ENCODE results near the gene PTPRE.
"Not testable (repeated sequence)": the region's sequence is repeated elsewhere in the genome, so short reads cannot be mapped to it uniquely, and the experiment has no call there.

PTPRE gene

GRCh38 chr10:127989481-127990012 lies 82.6 kb downstream of the PTPRE start:
- H3K27me3 ChIP-seq (ENCODE audit: insufficient read depth, insufficient read length), result no peaks in the 10 kb centered on the region
- TF ChIP-seq ZNF274 (IDR thresholded peaks at IDR 0.05; ENCODE audit: low read depth, low read length) (no peak), SUZ12 (IDR thresholded peaks at IDR 0.05; ENCODE audit: extremely low read depth, insufficient read depth, insufficient read length) (no peak), YY1 (IDR thresholded peaks at IDR 0.05; ENCODE audit: insufficient read depth, insufficient read length) (no peak)
- H3K4me1 ChIP-seq (ENCODE audit: insufficient read depth, insufficient read length), result no peaks in the 10 kb centered on the region
- H3K9ac ChIP-seq (ENCODE audit: insufficient read length, low read depth), result no peak overlapping the region
- no peaks in the 10 kb centered on the region for H3K36me3 ChIP-seq (ENCODE audit: insufficient read depth, insufficient read length, low read length)
- no peak for DNase-seq (ENCODE audit: low read depth, low spot score)
- no peak overlapping the region for H3K4me3 ChIP-seq (ENCODE audit: insufficient read length, low read depth)
- no peaks in the 10 kb centered on the region for H3K9me3 ChIP-seq (ENCODE audit: insufficient read depth, low read length)

- not testable (repeated sequence) for H3K9me3 ChIP-seq (ENCODE audit: insufficient read depth, low read length); H3K27me3 ChIP-seq (ENCODE audit: insufficient read depth, insufficient read length); H3K36me3 ChIP-seq (ENCODE audit: insufficient read depth, insufficient read length, low read length); H3K4me1 ChIP-seq (ENCODE audit: insufficient read depth, insufficient read length); H3K4me3 ChIP-seq (ENCODE audit: insufficient read length, low read depth); DNase-seq (ENCODE audit: low read depth, low spot score); H3K9ac ChIP-seq (ENCODE audit: insufficient read length, low read depth)
Observed at GRCh38 chr10:127990132-127990788, 83.4 kb downstream of the PTPRE start.

- H3K4me3 ChIP-seq (ENCODE audit: insufficient read length, low read depth), result no peak overlapping the region
- H3K9ac ChIP-seq (ENCODE audit: insufficient read length, low read depth), result no peak overlapping the region
- H3K9me3 ChIP-seq (ENCODE audit: insufficient read depth, low read length), result no peaks in the 10 kb centered on the region
- H3K27me3 ChIP-seq (ENCODE audit: insufficient read depth, insufficient read length), result no peaks in the 10 kb centered on the region
- H3K36me3 ChIP-seq (ENCODE audit: insufficient read depth, insufficient read length, low read length), result no peaks in the 10 kb centered on the region
- no peak for DNase-seq (ENCODE audit: low read depth, low spot score)
- TF ChIP-seq SUZ12 (IDR thresholded peaks at IDR 0.05; ENCODE audit: extremely low read depth, insufficient read depth, insufficient read length) (no peak), YY1 (IDR thresholded peaks at IDR 0.05; ENCODE audit: insufficient read depth, insufficient read length) (no peak), ZNF274 (IDR thresholded peaks at IDR 0.05; ENCODE audit: low read depth, low read length) (no peak)
- no peaks in the 10 kb centered on the region for H3K4me1 ChIP-seq (ENCODE audit: insufficient read depth, insufficient read length)
Observed at GRCh38 chr10:127990846-127991542, 84.1 kb downstream of the PTPRE start.

- Histone ChIP-seq H3K4me1 (ENCODE audit: insufficient read depth, insufficient read length) (no peaks in the 10 kb centered on the region), H3K36me3 (ENCODE audit: insufficient read depth, insufficient read length, low read length) (no peaks in the 10 kb centered on the region), H3K9me3 (ENCODE audit: insufficient read depth, low read length) (no peaks in the 10 kb centered on the region), H3K9ac (ENCODE audit: insufficient read length, low read depth) (no peak overlapping the region), H3K4me3 (ENCODE audit: insufficient read length, low read depth) (no peak overlapping the region), H3K27me3 (ENCODE audit: insufficient read depth, insufficient read length) (no peaks in the 10 kb centered on the region)
- no peak for DNase-seq (ENCODE audit: low read depth, low spot score)
- no peak for TF ChIP-seq ZNF274 (IDR thresholded peaks at IDR 0.05; ENCODE audit: low read depth, low read length)
- no peak for TF ChIP-seq YY1 (IDR thresholded peaks at IDR 0.05; ENCODE audit: insufficient read depth, insufficient read length)
- no peak for TF ChIP-seq SUZ12 (IDR thresholded peaks at IDR 0.05; ENCODE audit: extremely low read depth, insufficient read depth, insufficient read length)
Observed at GRCh38 chr10:127991543-127992255, 84.8 kb downstream of the PTPRE start.

DNA sequence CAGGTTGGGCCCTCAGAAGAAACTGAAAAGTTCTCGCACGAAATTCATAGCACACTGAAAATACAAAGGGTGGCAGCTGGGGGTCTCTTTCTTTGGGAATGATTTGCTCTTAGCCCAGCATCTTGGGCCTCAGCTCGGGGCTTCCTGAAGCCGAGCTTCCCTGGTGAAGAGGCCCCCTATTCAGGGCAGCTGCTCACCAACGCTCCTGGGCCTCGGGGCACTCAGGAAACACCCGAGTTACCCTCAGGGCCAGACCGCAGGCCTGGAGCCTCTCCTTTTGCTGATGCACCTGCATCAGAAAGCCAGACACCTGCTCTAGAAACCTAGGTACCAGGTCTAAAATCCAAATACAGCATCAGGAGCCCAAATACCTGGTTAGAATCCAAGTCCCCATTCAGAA lies 85.5 kb downstream of the PTPRE start:
- DNase-seq (ENCODE audit: low read depth, low spot score), result no peak
- Histone ChIP-seq H3K36me3 (ENCODE audit: insufficient read depth, insufficient read length, low read length) (no peaks in the 10 kb centered on the region), H3K9me3 (ENCODE audit: insufficient read depth, low read length) (no peaks in the 10 kb centered on the region), H3K9ac (ENCODE audit: insufficient read length, low read depth) (no peak overlapping the region), H3K27me3 (ENCODE audit: insufficient read depth, insufficient read length) (no peaks in the 10 kb centered on the region), H3K4me1 (ENCODE audit: insufficient read depth, insufficient read length) (no peaks in the 10 kb centered on the region), H3K4me3 (ENCODE audit: insufficient read length, low read depth) (no peak overlapping the region)
- TF ChIP-seq YY1 (IDR thresholded peaks at IDR 0.05; ENCODE audit: insufficient read depth, insufficient read length) (no peak), ZNF274 (IDR thresholded peaks at IDR 0.05; ENCODE audit: low read depth, low read length) (no peak), SUZ12 (IDR thresholded peaks at IDR 0.05; ENCODE audit: extremely low read depth, insufficient read depth, insufficient read length) (no peak)

GRCh38 chr10:127993056-127993690 lies 86.3 kb downstream of the PTPRE start:
- no peaks in the 10 kb centered on the region for H3K27me3 ChIP-seq (ENCODE audit: insufficient read depth, insufficient read length)
- no peaks in the 10 kb centered on the region for H3K9me3 ChIP-seq (ENCODE audit: insufficient read depth, low read length)
- no peak for DNase-seq (ENCODE audit: low read depth, low spot score)
- TF ChIP-seq YY1 (IDR thresholded peaks at IDR 0.05; ENCODE audit: insufficient read depth, insufficient read length), result no peak
- no peak for TF ChIP-seq ZNF274 (IDR thresholded peaks at IDR 0.05; ENCODE audit: low read depth, low read length)
- TF ChIP-seq SUZ12 (IDR thresholded peaks at IDR 0.05; ENCODE audit: extremely low read depth, insufficient read depth, insufficient read length), result no peak
- H3K4me1 ChIP-seq (ENCODE audit: insufficient read depth, insufficient read length), result no peaks in the 10 kb centered on the region
- H3K36me3 ChIP-seq (ENCODE audit: insufficient read depth, insufficient read length, low read length), result no peaks in the 10 kb centered on the region
- no peak overlapping the region for H3K4me3 ChIP-seq (ENCODE audit: insufficient read length, low read depth)
- H3K9ac ChIP-seq (ENCODE audit: insufficient read length, low read depth), result no peak overlapping the region

DNA sequence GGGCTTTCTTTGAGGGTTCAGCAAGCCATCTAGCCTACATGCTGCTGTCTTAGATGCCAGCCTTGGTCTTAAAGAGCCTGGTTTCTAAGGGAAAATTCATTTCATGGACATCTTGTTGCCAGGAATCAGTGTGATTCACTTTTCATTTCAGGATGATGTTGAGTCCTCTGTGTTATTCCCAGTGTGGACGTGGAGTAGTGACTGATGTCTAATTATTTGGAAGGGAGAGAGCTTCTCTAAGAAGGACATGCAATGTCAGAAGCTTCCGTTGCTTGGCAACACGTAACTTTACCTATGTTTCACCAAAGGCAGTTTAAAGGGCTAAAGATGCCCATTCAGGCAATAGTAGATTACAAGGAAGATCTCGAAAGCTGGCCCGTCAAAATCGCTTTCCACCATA lies 89.0 kb downstream of the PTPRE start:
- H3K9ac ChIP-seq (ENCODE audit: insufficient read length, low read depth), result no peak overlapping the region
- no peaks in the 10 kb centered on the region for H3K36me3 ChIP-seq (ENCODE audit: insufficient read depth, insufficient read length, low read length)
- no peak for DNase-seq (ENCODE audit: low read depth, low spot score)
- H3K27me3 ChIP-seq (ENCODE audit: insufficient read depth, insufficient read length), result no peaks in the 10 kb centered on the region
- TF ChIP-seq SUZ12 (IDR thresholded peaks at IDR 0.05; ENCODE audit: extremely low read depth, insufficient read depth, insufficient read length) (no peak), ZNF274 (IDR thresholded peaks at IDR 0.05; ENCODE audit: low read depth, low read length) (no peak), YY1 (IDR thresholded peaks at IDR 0.05; ENCODE audit: insufficient read depth, insufficient read length) (no peak)
- H3K9me3 ChIP-seq (ENCODE audit: insufficient read depth, low read length), result no peaks in the 10 kb centered on the region
- H3K4me3 ChIP-seq (ENCODE audit: insufficient read length, low read depth), result no peak overlapping the region
- H3K4me1 ChIP-seq (ENCODE audit: insufficient read depth, insufficient read length), result no peaks in the 10 kb centered on the region
